K562 (cell line): Measurements from ENCODE around the gene TMC2. TPM values are rescaled to one million over a fixed set of nuclear protein-coding genes. Genes with fewer than 3 reads are reported as not detected.

Experiments used
- DIDO1 ChIP-seq: fragments of 450-650 bp; IDR thresholded peaks from 2 replicates; pipeline ENCODE4 v1.6.1; 2016; ENCODE audit warnings: low read depth, missing biosample characterization, missing genetic modification characterization
- HDGF ChIP-seq: fragments of 450-650 bp; IDR thresholded peaks from 2 replicates; pipeline ENCODE4 v1.6.1; 2016
- HOMEZ ChIP-seq: fragments of 250-450 bp; sonication (Bioruptor Pico); IDR thresholded peaks from 2 replicates; pipeline ENCODE4 v1.4.0; 2020; ENCODE audit warnings: mild to moderate bottlenecking, moderate library complexity
- MGA ChIP-seq: fragments of 450-650 bp; IDR thresholded peaks from 2 replicates; pipeline ENCODE4 v1.6.1; 2016; ENCODE audit warnings: mild to moderate bottlenecking, moderate library complexity
- NELFE ChIP-seq: IDR thresholded peaks from 2 replicates; pipeline ENCODE4 v1.6.1; 2011; ENCODE audit warnings: mild to moderate bottlenecking; ENCODE audit not compliant: insufficient read depth, insufficient read length
- NR0B1 ChIP-seq: fragments of 450-650 bp; IDR thresholded peaks from one replicate; pipeline ENCODE4 v1.6.1; 2018; ENCODE audit warnings: mild to moderate bottlenecking, moderate library complexity; ENCODE audit not compliant: partially characterized antibody
- PHB2 ChIP-seq: fragments of 450-650 bp; IDR thresholded peaks from 2 replicates; pipeline ENCODE4 v1.6.1; 2017; ENCODE audit warnings: low read depth
- POLR2AphosphoS2 ChIP-seq: IDR thresholded peaks from 2 replicates; pipeline ENCODE4 v1.6.1; 2012; ENCODE audit warnings: low read length, improper control_type of control experiment
- POLR2G ChIP-seq: fragments of 200-400 bp; formaldehyde crosslinking; IDR thresholded peaks from 2 replicates; pipeline ENCODE4 v1.6.1; 2017; ENCODE audit warnings: low read depth, mild to moderate bottlenecking, antibody characterized with exemption, low read length, moderate library complexity
- RBM39 ChIP-seq: fragments of 200-400 bp; formaldehyde crosslinking; optimal IDR thresholded peaks from 2 replicates; pipeline ENCODE3; 2018; ENCODE audit warnings: low read depth, low read length
- SNIP1 ChIP-seq: fragments of 450-650 bp; IDR thresholded peaks from 2 replicates; pipeline ENCODE4 v1.7.1; 2017; ENCODE audit warnings: low read depth, mild to moderate bottlenecking
- ZNF224 ChIP-seq: sonication (generic); formaldehyde crosslinking; IDR thresholded peaks from 2 replicates; pipeline ENCODE4 v1.8.0; 2022; ENCODE audit warnings: mild to moderate bottlenecking, missing genetic modification reagents
- ZNF24 ChIP-seq: fragments of 450-650 bp; IDR thresholded peaks from 2 replicates; pipeline ENCODE4 v1.6.1; 2016
- ZNF699 ChIP-seq: fragments of 250-450 bp; sonication (Bioruptor Pico); IDR thresholded peaks from 2 replicates; pipeline ENCODE4 v1.8.0; 2021; ENCODE audit warnings: mild to moderate bottlenecking, moderate library complexity; ENCODE audit not compliant: insufficient replicate concordance
- ZSCAN29 ChIP-seq: fragments of 450-650 bp; IDR thresholded peaks from 2 replicates; pipeline ENCODE4 v1.6.1; 2017
- polyA plus RNA-seq, 8 experiments: library from polyadenylated mRNA; depleted of rRNA in 4 of 8; stranded (reverse) in 5 of 8; unstranded in 3 of 8; fragments of >200 nt; fragmentation: Nextera tagmentation in 2 of 8; fragmentation: Illumina TruSeq in 1 of 8; extraction: Ambion mirVana in 2 of 8; extraction: Trizol in 1 of 8; gene quantifications; 2 replicates each; pipeline versions ENCODE4 v1.2.1 to v1.2.3, GENCODE V29; 2011 to 2014; ENCODE audit warnings: inconsistent platforms in 1 of 8, missing spikeins in 1 of 8
- total RNA-seq, 7 experiments: library from RNA; depleted of rRNA in 6 of 7; stranded (reverse); fragments of >200 nt in 6 of 7; fragmentation: Illumina TruSeq in 2 of 7; extraction: Trizol in 2 of 7; gene quantifications; 2 replicates each; pipeline versions ENCODE4 v1.2.1 to v1.2.3, GENCODE V29; 2011 to 2021; ENCODE audit warnings: low replicate concordance in 1 of 7

The TMC2 gene
- total and polyA plus RNA-seq, 9 of the 15 experiments (the other 6 are each of a cell fraction or from before 2014, with no cell fraction given), result not detected

GRCh38 chr20:2523919-2524708 is 12.3 kb upstream of the TMC2 start (continued):
- TF ChIP-seq SNIP1 (no peak), HOMEZ (CRISPR knock-in tag) (no peak), POLR2G (peak; percentile 84), NELFE (no peak), PHB2 (no peak), ZNF224 (no peak), ZNF699 (no peak), NR0B1 (no peak), RBM39 (no peak), DIDO1 (tag) (no peak), MGA (no peak), POLR2AphosphoS2 (no peak), ZNF24 (0 out of 2 replicates have a peak, but pooled peaks have one; percentile 18), ZSCAN29 (no peak), HDGF (no peak)
